Stimulated activated CD8-positive, alpha-beta memory T cell treated with anti-CD3 and anti-CD28 coated beads, Interleukin-15, amount 100 ng/mL, for 24 hours (primary cell): ENCODE results near the gene XPO6.
"Not testable (repeated sequence)": the region's sequence is repeated elsewhere in the genome, so short reads cannot be mapped to it uniquely, and the experiment has no call there.

Source experiments
- DNase-seq: peaks from one replicate; pipeline ENCODE4 v3.0.0-alpha.2; 2020; ENCODE audit warnings: low read depth

XPO6 gene

DNA sequence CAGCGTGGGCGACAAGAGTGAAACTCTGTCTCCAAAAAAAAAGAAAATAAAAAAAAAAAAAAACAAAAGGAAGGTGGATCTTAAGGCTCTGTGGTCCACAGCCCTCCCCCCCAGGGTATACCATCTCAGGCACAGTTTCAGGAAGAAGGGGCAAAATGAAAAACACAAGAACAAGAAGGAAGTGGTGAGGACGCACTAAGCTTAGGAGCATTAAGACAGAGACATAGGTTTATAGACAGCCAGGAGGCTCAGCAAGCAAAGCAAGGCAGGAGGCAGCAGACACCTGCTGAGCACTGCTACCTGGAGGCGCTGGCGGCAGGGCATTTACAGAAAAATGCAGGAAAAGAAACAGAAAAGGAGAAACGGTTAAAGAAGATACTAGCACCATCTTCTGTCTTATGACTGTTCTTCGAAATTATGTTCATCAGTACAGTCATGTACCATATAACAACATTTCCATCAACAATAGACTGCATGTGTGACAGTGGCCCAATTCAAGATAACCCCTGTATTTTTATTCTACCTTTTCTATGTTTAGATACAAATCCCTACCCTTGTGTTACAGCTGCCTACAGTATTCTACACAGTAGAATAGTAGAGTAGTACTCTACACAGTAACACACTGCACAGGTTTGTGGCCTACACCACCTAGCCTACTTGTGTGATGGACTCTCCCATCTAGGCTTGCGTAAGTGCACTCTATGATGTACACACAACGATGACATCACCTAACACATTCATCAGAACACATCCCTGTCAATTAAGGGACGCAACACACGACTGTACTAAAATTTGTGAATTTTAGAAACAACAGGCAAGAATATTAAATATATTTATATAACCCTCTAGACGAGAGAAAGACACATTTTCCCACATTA is 62.5 kb downstream of the XPO6 start:
- DNase-seq = no peak

DNA sequence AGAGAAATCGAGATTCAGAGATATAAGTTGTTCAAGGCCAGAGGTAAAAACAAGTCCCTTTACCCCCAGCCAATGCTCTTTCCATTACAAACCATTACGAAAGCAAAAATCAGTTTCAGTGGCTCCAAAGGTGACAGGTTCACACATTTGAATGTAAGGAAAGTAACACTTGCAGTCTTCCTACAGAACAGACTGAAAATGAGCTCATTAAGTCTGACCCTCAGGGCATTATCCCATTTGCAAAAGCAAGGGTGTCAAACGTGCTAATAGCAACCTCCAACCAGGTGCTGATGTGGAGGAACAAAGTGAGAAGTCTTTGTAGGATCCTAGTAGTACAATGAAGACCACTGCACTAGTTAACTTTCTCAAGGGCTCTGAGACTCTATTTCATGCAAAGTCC is 65.2 kb downstream of the XPO6 start:
- DNase-seq = no peak

DNA sequence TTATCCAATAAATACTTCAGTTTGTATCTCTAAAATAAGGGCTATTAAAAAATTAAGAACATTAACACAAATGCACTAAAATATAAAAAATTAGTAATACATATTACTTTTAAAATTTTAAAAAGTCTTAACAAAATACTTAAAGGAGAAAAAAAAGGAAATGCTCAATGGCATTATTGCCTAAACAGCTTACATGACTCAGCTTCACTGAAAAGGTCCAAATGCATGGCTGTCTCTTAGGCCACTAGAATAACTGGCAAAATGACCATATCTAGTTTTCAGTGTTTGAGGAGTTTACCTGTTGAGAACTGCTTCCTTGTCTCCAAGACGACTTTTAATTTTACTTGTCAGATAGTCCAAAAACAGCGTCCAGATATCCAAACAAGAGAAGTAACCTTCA is 66.0 kb downstream of the XPO6 start:
- DNase-seq = no peak

DNA sequence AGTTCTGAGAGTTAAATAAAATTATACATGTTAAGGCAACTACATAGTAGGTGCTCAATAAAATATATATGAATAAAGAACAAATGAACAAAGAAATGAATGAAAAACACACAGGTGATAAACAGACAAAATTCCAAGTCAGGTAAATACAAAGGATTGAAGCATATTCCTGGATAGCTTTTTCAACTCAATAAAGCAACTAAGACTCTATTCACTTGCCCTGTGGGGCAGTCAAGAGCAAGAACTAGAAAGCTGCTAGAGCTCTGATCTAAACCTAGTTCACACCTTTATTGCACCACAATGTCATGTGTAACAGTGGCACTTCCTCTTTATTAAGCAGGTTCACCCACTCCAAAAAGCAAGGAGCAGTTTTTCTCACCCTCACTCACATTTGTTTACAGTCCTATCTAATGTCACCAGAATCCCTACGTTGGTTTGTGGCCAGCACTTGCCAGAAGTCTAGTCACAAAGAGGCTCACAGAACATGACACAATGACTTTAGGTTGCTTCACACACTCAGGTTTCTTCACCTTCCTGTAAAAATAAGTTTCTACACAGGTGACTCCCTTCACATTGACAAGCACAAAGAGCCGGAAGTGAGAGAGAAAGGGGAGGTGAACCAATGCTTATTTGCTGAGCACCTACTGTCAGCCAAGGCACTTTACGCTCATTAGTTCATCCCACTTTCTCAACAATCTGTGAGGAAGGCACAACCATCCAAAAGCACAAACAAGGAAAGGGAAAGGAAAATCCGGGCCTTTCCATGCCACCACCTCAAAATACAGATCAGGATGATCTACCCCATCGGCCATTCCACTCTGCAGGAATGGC is 70.8 kb downstream of the XPO6 start:
- DNase-seq = no peak

DNA sequence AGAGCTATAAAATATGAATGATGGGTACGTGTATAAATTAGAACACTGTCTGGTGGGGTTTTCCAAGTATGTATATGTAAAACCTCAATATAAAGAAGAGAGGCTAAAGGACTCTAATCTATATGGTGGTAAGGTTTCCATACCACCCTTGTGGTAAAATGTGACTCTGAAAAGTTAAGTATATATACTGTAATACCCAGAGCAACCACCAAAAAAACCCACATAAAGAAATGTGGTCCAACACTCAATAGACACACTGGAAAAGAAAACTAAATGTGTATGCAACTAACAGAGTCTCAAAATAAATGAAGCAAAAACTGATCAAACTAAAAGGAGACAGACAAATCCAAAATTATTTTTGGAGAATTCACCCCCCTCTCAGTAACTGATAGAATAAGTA is 72.2 kb downstream of the XPO6 start:
- no peak for DNase-seq

DNA sequence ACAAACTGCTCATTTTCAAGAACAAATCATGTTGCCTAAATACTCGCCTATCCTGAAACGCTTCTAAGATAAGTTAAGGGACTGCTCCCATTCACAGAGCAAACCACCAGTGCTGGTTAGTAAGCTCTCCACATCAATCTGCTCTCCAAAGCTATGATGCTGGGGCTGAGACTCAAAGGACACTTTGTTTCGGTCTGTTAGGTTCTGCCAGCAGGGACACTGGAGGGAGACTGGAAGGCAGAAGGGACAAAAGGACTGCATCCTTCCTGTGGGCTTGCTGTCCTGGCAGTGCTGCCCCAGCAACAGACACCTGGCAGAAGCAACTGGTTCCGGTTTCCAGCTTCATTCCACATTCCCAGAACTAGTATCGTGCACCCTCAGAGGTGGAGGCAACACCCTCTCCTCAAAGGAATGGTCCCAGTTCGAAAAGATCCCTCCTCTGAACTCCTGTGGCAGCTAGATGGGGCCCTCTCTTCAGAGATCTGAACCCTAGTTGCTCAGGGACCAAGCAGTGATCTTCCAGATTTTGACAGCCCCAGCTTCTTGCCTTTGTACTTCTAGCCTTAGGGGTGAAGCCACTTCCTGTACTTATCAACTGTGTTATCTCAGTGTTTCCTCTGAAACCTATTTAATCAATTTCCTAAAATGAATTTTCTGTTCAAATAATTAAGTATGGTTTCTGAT is 74.9 kb downstream of the XPO6 start:
- no peak for DNase-seq

DNA sequence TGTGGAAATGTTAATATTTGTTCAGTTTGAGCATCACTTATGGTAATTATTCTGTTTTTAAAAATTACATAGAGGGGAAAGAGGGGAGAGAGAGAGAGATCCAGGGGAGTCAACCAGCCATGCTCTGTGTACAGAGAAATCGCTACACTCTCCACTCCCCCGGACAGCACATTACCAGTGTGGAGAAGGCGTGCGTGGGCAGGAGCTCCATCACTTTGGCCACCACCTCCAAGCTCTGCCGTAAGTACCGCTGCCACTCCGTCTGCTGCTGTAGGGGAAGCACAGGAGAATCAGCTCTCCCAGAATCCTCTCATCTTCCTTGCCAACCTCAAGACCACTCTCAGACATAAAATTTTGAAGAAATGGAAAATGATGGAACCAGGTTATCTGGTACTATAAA is 78.1 kb downstream of the XPO6 start:
- DNase-seq = no peak

DNA sequence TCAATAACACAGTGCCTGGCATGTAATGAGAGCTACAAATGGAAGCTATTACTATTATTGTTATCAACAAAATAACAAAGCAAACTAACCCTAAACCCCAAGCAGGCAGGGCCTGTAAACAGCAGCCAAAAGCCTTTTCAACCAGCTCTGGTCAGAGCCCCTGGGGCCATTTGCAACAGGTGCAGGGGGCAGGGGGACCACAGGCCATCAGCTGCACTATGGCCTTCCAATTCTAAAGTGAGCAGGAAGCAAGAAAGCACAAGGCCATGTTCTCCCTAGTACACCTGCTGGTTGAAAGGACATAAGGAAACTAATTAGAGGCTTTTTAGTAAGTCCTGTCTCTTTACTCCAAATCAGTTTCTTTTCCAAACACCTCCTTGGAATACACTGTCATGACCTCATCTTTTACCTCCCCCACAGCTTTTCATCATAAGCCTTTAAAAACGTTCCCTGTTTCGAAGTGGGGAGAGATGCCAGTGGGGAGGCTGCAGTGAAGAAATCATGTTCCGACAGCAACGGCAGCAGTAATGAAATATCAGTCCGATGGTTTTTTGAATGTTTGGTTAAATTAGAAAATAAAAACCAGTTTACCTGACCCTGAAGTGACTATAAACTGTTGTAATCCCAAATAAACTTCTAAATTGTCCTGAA is 79.9 kb downstream of the XPO6 start:
- DNase-seq = no peak

DNA sequence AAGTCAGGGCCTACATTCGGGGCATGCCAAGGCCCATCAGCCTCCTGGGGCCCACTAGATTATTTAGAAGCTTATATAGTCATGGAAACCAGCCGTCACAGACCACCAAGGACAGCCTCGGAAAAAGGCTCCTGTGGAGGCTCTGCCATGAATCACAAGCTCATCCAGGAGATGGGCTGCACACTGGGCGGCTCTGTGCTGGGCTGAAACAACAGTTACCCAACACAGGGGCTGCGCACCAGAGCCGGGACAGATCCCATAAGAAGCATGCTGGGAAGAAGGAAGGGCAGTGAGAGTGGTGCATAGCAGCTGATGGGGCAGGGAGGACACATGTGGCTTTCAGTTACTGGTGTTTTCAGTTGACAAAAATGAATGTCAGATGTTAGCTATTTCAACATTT is 80.6 kb downstream of the XPO6 start:
- no peak for DNase-seq

DNA sequence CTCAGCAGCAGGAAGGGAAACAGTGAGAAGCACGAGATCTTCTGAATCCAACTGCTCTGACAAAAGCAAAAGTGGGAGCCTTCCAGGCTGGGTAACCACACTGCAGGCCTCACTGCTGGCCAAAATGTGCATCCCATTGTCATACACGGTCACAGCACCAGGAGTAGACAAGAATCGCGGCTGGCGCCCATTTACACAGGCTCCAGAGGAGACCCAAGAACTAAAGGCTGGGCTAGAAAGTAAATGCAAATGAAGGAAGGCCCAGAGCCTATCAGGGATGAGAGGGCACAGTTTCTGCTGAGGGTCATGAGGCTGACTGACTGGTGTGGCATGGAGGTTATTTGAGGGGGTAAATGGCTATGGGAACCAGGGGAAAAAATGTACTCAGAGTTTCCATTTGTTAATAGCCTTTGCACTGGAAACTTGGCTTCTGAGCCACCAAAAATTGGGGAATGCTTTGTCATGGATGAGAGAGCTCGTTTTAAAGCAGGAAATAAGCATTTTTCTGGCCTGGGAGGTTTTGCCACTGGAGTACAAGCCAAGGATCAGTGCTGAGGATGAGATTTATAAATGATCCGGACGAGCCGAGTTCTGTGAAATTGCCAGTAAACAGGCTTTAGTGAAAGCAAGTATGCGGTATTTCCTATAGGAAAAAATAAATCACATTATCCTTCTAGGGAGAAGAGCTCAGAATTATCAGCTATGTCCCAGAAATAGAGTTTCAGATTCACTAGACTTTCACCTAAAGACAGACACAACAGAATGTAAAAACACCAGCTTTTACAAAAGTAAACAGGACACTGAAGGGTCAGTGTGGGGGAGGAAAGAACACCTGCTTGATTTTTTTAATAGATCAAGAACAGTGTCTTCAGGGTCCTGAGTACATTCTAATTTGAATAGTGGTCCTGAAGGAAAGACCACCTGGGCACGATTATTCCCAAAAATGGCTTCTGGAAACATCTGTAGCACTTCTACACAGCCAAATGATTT is 81.4 kb downstream of the XPO6 start:
- DNase-seq = no peak

DNA sequence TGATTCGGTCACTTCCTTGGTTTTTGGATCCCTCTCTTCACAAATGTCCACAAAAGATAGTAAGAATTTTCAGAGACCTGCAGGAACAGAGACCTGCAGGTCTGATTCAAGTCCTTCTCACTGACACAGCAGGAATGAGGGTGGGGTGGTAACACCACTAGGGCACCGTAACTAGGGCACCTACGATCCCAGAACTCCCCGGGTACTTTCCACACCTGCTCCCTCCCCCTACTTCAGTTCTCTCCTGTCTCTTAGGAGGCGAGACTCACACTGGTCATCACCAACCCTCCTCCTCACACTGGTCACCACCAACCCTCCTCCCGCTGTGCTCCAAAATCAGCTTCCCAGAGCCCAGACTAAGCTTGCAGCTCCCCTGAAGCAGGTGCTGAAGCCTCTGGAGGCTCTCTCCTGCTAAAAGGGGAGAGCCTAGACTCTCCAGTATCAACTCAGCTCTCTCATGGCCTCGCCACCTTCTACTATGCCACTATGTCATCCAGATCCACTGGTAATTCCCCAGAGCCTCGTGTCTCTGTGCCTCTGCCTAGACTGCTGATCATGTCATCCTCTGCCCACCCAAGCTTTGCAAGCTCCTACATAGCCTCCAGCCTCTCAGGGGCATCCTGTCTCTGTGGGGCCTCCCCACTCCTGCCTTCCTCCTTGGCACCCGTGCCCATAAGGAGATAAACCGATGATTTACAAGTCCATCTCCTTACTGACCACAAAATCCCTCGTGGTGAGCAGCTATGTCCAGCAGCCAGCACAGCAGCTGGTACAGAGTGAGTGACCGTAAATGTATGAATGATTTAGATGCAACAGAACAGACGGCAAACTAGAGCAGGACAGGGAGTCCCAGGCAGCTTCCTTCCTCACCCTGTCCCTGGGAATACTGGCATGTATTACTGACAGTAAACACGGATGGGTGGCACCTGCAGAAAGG is 84.8 kb downstream of the XPO6 start:
- DNase-seq = no peak

DNA sequence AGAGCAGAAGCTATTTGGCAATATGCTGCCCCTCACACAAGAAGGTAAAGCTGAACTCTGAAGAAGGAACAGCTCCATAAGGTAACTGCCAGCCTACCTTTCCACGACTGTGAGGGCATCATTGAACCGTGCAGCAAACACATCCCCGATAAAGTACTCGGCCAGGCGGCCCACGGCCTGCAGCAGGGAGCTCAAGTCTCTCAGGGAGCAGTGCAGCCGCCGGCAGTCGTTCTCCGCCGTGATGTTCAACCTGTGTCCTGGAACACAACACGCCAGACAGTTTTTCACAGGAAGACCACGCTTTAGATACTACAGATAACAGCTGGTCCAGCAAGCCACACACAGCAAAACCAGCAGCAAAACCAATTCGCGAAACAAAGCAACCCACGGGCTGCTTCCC is 86.2 kb downstream of the XPO6 start:
- no peak for DNase-seq

DNA sequence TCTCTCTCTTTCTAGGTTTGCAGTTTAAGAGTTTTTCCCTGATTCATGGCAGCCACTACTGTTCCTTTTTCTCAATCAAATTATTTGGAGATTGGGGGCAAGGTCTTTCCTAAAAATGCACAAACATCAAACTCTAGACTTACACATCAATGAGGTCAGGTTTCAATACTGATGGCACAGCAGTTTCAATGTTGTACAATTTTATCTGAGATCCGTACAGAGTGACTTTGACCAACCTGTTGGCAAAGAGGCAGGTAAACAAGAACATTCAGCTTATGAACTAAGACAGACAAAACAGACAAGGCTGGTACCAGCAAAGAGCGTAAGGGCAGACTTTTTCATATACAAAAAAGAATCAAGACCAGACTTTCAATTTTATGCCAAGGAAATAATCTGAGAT is 90.2 kb downstream of the XPO6 start:
- DNase-seq = no peak

DNA sequence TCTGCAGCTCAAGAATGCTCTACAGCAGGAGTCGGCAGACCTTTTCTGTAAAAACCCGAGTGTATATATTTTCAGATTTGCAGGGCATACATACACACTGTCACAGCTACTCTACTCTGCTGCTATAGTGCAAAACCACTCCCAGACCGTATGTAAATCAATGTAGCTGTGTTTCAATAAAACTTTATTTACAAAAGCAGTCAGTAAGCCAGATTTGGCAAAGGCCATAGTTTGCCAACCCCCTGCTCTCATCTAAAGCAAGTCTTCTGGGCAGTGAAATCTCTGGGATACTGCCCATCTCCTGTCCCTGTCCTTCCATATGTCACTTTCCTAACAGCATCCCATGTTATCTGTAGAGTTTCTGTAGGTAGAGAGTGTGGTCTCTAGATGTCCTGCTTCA is 91.0 kb downstream of the XPO6 start:
- no peak for DNase-seq

DNA sequence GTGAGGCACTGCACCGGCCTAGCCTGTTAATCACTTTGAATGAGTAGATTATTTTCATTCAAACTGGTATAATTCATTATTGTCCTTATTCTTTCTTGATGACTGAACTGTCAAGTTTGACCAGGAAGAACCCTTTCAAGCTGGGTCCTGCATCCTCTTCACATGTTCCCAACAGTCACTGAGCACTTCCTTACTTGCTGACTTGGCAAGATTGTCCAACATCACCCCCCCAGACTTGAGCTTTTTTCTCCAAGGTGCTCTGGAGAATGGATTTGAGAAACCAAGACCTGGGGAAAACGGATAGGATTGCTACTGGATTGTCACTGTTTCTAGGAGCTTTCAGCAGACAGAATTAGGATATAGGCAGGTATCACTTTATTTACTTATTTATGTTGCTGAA is 93.1 kb downstream of the XPO6 start:
- DNase-seq = no peak

DNA sequence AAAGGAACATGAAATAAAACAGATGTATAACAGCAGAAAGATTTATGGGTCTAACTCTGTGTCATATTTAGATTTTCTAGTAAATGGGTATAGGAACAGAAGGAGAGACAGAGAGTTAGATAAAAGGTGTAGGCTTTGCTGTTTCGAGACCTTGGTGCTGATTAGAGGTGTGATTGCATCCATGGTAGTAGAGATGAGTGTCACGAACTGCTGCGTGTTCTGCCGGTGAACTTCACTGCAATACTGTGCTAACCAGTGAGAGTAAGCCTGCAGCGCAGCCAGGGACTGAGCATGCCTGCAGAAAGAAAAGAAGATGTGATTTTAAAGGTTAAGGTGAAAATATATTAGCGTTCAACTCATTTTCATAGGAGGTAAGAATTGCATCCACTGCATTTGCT is 94.6 kb downstream of the XPO6 start:
- no peak for DNase-seq

DNA sequence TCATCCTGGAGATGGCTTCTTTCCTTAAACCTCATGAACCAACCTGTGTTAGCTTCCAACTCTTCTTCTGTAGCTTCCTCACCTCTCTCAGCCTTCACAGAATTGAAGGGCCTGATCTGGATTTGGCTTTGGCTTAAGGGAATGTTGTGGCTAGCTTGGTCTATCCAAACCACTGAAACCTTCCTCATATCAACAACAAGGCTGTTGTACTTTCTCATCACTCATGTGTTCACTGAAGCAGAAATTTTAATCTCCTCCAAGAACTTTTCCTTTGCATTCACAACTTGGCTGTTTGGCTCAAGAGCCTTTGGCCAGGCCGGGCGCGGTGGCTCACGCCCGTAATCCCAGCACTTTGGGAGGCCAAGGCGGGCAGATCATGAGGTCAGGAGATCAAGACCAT is 95.9 kb downstream of the XPO6 start:
- not testable (repeated sequence) for DNase-seq

DNA sequence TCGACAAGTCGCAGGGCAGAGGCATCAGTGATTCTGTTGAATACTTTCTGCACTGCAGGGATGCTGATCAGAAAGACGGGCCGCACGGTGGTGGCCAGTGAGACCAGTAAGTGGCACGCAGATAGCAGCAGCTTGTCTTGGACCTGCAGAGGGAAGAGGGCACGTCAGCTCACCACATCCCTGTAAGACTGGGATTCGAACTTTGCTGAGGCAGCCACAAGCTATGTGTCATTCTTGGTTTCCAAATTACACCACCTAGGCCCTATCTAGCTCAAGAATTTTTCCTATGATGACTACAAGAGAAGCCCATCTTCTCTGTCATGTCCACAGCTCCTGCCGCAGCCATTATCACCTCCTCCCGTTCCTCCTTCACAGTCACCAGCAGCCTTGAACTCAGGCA is 98.9 kb downstream of the XPO6 start:
- no peak for DNase-seq

DNA sequence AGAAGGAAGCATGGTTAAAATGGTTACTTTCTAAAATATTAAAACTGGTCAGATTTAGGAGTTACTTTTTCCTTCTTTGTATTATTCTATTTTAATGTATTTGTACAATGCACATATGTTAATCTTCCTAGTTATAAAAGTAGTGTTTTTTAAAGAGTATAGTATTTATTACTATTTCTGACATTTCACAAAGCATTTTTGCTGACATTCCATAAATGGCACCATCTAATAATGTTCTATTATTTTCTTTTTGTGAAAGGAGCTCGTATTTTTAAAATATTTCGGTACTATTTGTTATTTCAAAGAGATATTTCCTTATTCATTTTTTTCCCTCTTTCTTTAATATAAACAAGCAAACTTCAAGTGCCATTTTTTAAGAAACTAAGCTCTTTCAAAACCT is 100.8 kb downstream of the XPO6 start:
- DNase-seq = no peak

DNA sequence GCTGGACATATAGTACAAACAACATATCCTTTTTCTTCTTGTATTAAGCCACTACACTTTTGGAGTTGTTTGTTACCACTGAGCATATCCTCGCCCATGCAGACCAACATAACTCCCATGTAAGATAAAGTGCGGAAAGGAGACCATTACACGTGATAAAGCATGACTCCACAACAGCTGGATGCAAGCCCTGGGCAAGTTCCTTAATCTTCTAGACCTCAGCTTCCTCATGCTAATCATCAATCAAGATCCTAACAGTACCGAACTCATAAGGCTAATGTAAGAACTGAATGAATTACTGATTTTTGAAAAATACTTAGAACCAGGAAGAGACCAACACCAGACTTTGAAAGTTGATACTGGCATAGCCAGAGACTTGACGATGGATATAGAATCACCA is 101.3 kb downstream of the XPO6 start:
- DNase-seq = no peak
